Urothelium cell line (cell line): Measurements from ENCODE around the gene ZNF277.
"Not testable (repeated sequence)": the region's sequence is repeated elsewhere in the genome, so short reads cannot be mapped to it uniquely, and the experiment has no call there.

ENCODE experiments used
- DNase-seq: peaks from one replicate; pipeline ENCODE4 v3.0.0; 2011; ENCODE audit warnings: low spot score, mixed read lengths
- FAIRE-seq: peaks from 2 replicates; lab custom pipeline; 2011; peaks lifted over from hg19 to GRCh38; lab: Jason Lieb, UNC

ZNF277 gene

GRCh38 chr7:112383671-112384417 is 177.3 kb downstream of the ZNF277 start:
- DNase-seq (no peak), FAIRE-seq (no peak)

GRCh38 chr7:112385516-112385915 is 179.0 kb downstream of the ZNF277 start:
- no peak for DNase-seq
- no peak for FAIRE-seq

- DNase-seq (no peak), FAIRE-seq (no peak)
These were observed 180.1 kb downstream of the ZNF277 start for GRCh38 chr7:112386619-112387018.

- FAIRE-seq (no peak), DNase-seq (no peak)
These were observed 183.7 kb downstream of the ZNF277 start for GRCh38 chr7:112390167-112390566.

GRCh38 chr7:112391079-112391821 is 184.8 kb downstream of the ZNF277 start:
- peak; percentile 48 for DNase-seq

GRCh38 chr7:112391841-112392286 is 185.4 kb downstream of the ZNF277 start:
- peak; percentile 41 for DNase-seq
- not testable (repeated sequence) for FAIRE-seq

More at GRCh38 chr7:112391079-112391821, 184.8 kb downstream of the ZNF277 start:
- not testable (repeated sequence) for FAIRE-seq
